ENCODE data around the gene ELOVL6. TPM values are rescaled to one million over a fixed set of nuclear protein-coding genes. Genes with fewer than 3 reads are reported as not detected.
A peak's percentile ranks its signal among the peaks of the same experiment; 100 is the strongest.
"Not testable (repeated sequence)": the region's sequence is repeated elsewhere in the genome, so short reads cannot be mapped to it uniquely, and the experiment has no call there.

ELOVL6 gene
- total RNA-seq, 3 donors from 2014 or later (not counting 1 experiment from before 2014, with no cell fraction given), result 25.0 to 35.2 (median 30.9) TPM

- peak in 2 of 3 donors; percentile 59 for ATAC-seq
- no peak for TF ChIP-seq CTCF (IDR thresholded peaks at IDR 0.05)
- H3K27ac Mint-ChIP-seq, result peak overlapping the region; percentile 55 to 57
- intact Hi-C loops (cut with micrococcal nuclease), result no loop called here
- no peak overlapping the region for H3K27ac ChIP-seq (ENCODE audit: low read length)
- H3K36me3 ChIP-seq (ENCODE audit: control insufficient read depth, insufficient read depth, low read length), result no peaks in the 10 kb centered on the region
- no peaks in the 10 kb centered on the region for H3K27me3 ChIP-seq (ENCODE audit: control insufficient read depth, insufficient read depth, low read length)
- H3K4me3 ChIP-seq (ENCODE audit: low read length), result no peak overlapping the region
- H3K4me1 ChIP-seq (ENCODE audit: control insufficient read depth, insufficient read depth, low read length), result peaks cover 6% of the 10 kb centered on the region
- H3K36me3 Mint-ChIP-seq, result no peaks in the 10 kb centered on the region
- no peaks in the 10 kb centered on the region for H3K9me3 ChIP-seq (ENCODE audit: control insufficient read depth, insufficient read depth, low read length)
- WGBS (ENCODE audit: insufficient coverage), result 76% methylated on average over 1 of the region's 1 CpG
- no peaks in the 10 kb centered on the region for H3K9me3 Mint-ChIP-seq
- peaks cover 34 to 47% of the 10 kb centered on the region in 2 donors for H3K4me1 Mint-ChIP-seq
- H3K4me3 Mint-ChIP-seq, result no peak overlapping the region
- DNase-seq, result peak in 1 of 2 donors; percentile 60
- no peaks in the 10 kb centered on the region for H3K27me3 Mint-ChIP-seq (ENCODE audit: low read depth in 2 of 2)
Measured at GRCh38 chr4:110085131-110085530, 113.3 kb downstream of the ELOVL6 start.

GRCh38 chr4:110084154-110084553 is 114.3 kb downstream of the ELOVL6 start:
- Histone ChIP-seq H3K4me3 (ENCODE audit: low read length) (no peak overlapping the region), H3K4me1 (ENCODE audit: control insufficient read depth, insufficient read depth, low read length) (peaks cover 6% of the 10 kb centered on the region), H3K9me3 (ENCODE audit: control insufficient read depth, insufficient read depth, low read length) (no peaks in the 10 kb centered on the region), H3K27me3 (ENCODE audit: control insufficient read depth, insufficient read depth, low read length) (no peaks in the 10 kb centered on the region), H3K36me3 (ENCODE audit: control insufficient read depth, insufficient read depth, low read length) (no peaks in the 10 kb centered on the region), H3K27ac (ENCODE audit: low read length) (no peak overlapping the region)
- no peak overlapping the region for H3K4me3 Mint-ChIP-seq
- H3K4me1 Mint-ChIP-seq, result peaks cover 26 to 37% of the 10 kb centered on the region in 2 donors
- H3K27ac Mint-ChIP-seq, result no peak overlapping the region
- ATAC-seq, result no peak
- no peaks in the 10 kb centered on the region for H3K27me3 Mint-ChIP-seq (ENCODE audit: low read depth in 2 of 2)
- no peaks in the 10 kb centered on the region for H3K36me3 Mint-ChIP-seq
- intact Hi-C loops (cut with micrococcal nuclease), result no loop called here
- DNase-seq, result no peak
- WGBS (ENCODE audit: insufficient coverage), result no CpG with 5 or more reads among the region's 3 CpGs
- TF ChIP-seq CTCF (IDR thresholded peaks at IDR 0.05), result no peak
- H3K9me3 Mint-ChIP-seq, result no peaks in the 10 kb centered on the region

- H3K36me3 Mint-ChIP-seq; H3K27me3 Mint-ChIP-seq (ENCODE audit: low read depth in 2 of 2); H3K9me3 ChIP-seq (ENCODE audit: control insufficient read depth, insufficient read depth, low read length); H3K4me3 Mint-ChIP-seq; intact Hi-C loops (cut with micrococcal nuclease); DNase-seq; H3K27ac ChIP-seq (ENCODE audit: low read length); H3K9me3 Mint-ChIP-seq; ATAC-seq; H3K4me1 ChIP-seq (ENCODE audit: control insufficient read depth, insufficient read depth, low read length); H3K27me3 ChIP-seq (ENCODE audit: control insufficient read depth, insufficient read depth, low read length); H3K27ac Mint-ChIP-seq; H3K36me3 ChIP-seq (ENCODE audit: control insufficient read depth, insufficient read depth, low read length); H3K4me3 ChIP-seq (ENCODE audit: low read length): not testable (repeated sequence)
- 100% methylated on average over 1 of the region's 2 CpGs for WGBS (ENCODE audit: insufficient coverage)
- H3K4me1 Mint-ChIP-seq, result peaks cover 20 to 33% of the 10 kb centered on the region in 2 donors
Measured at GRCh38 chr4:110078148-110078547, 120.3 kb downstream of the ELOVL6 start.

- H3K9me3 ChIP-seq (ENCODE audit: control insufficient read depth, insufficient read depth, low read length); DNase-seq; H3K4me3 Mint-ChIP-seq; ATAC-seq; H3K36me3 ChIP-seq (ENCODE audit: control insufficient read depth, insufficient read depth, low read length); H3K27ac ChIP-seq (ENCODE audit: low read length); intact Hi-C loops (cut with micrococcal nuclease); H3K4me1 ChIP-seq (ENCODE audit: control insufficient read depth, insufficient read depth, low read length); H3K9me3 Mint-ChIP-seq; H3K4me3 ChIP-seq (ENCODE audit: low read length); H3K27me3 ChIP-seq (ENCODE audit: control insufficient read depth, insufficient read depth, low read length); H3K36me3 Mint-ChIP-seq; H3K27me3 Mint-ChIP-seq (ENCODE audit: low read depth in 2 of 2): not testable (repeated sequence)
- peaks cover 17 to 33% of the 10 kb centered on the region in 2 donors for H3K4me1 Mint-ChIP-seq
- peak overlapping the region in 1 of 2 donors; percentile 37 for H3K27ac Mint-ChIP-seq
- 93% methylated on average over 11 of the region's 11 CpGs for WGBS (ENCODE audit: insufficient coverage)
Measured at GRCh38 chr4:110076828-110077227, 121.6 kb downstream of the ELOVL6 start.
